D341Med (cell line): ENCODE data around the gene SAPCD2.

ENCODE experiments used
- DNase-seq: peaks from one replicate; pipeline ENCODE4 v3.0.0; 2012; ENCODE audit warnings: low spot score

Gene SAPCD2

GRCh38 chr9:137017791-137018497, 52.4 kb downstream of the SAPCD2 start:
- no peak for DNase-seq

- DNase-seq, result no peak
Observed at GRCh38 chr9:137017071-137017470, 53.3 kb downstream of the SAPCD2 start.

- no peak for DNase-seq
Observed at GRCh38 chr9:137016436-137016835, 53.9 kb downstream of the SAPCD2 start.

GRCh38 chr9:137015976-137016375, 54.4 kb downstream of the SAPCD2 start:
- DNase-seq, result no peak

- DNase-seq, result no peak
Observed at GRCh38 chr9:137015540-137015930, 54.8 kb downstream of the SAPCD2 start.

- DNase-seq, result no peak
Observed at GRCh38 chr9:137014776-137015539, 55.4 kb downstream of the SAPCD2 start.

GRCh38 chr9:137014166-137014565, 56.2 kb downstream of the SAPCD2 start:
- DNase-seq, result no peak

- DNase-seq, result no peak
Observed at GRCh38 chr9:137013571-137013940, 56.8 kb downstream of the SAPCD2 start.

GRCh38 chr9:137012694-137013570, 57.4 kb downstream of the SAPCD2 start:
- no peak for DNase-seq
